Left ventricle myocardium inferior (tissue), 1 donor: ENCODE results near the gene NUP54. TPM values are rescaled to one million over a fixed set of nuclear protein-coding genes. Genes with fewer than 3 reads are reported as not detected.

Experiments
- DNase-seq: peaks from one replicate; pipeline ENCODE4 v3.0.0-alpha.2; 2020
- H3K27ac ChIP-seq: fragments of 200-600 bp; replicated peaks from 2 replicates; pipeline ENCODE4 v1.8.0; 2021
- H3K27me3 ChIP-seq: fragments of 200-600 bp; 2 replicates; pipeline ENCODE4 v1.8.0; 2021; ENCODE audit warnings: low read depth
- H3K36me3 ChIP-seq: fragments of 200-600 bp; 2 replicates; pipeline ENCODE4 v1.8.0; 2021
- H3K4me1 ChIP-seq: fragments of 200-600 bp; 2 replicates; pipeline ENCODE4 v1.8.0; 2021
- H3K4me3 ChIP-seq: fragments of 200-600 bp; 2 replicates; pipeline ENCODE4 v1.8.0; 2021; ENCODE audit warnings: mild to moderate bottlenecking, moderate library complexity
- H3K9me3 ChIP-seq: fragments of 200-600 bp; replicated peaks from 2 replicates; pipeline ENCODE4 v1.8.0; 2021
- intact Hi-C: fragments of 100-400 bp; cut with micrococcal nuclease; formaldehyde crosslinking; loops from one replicate; pipeline ENCODE4 v1.11.0; 2022
- total RNA-seq: library from RNA; stranded (reverse); fragmentation: NEBNext Ultra II Directional; extraction: Animal tissue kit (Norgen Biotek cat#: 25700); gene quantifications from one replicate; pipeline ENCODE4 v1.2.1, GENCODE V29; 2021
- TF ChIP-seq, protein P1 (sequence below): fragments of 200-600 bp; IDR thresholded peaks from 2 replicates; pipeline ENCODE4 v1.8.0; 2021; ENCODE audit warnings: antibody characterized with exemption, mild to moderate bottlenecking, borderline replicate concordance
- donor health status: DM: no; HTN: yes; CAD: no; lungs with severe emphysema.

Gene NUP54
- total RNA-seq, 1 donor from 2014 or later = 18.0 TPM

- Histone ChIP-seq H3K9me3 (no peaks in the 10 kb centered on the region), H3K4me3 (peak overlapping the region; percentile 39), H3K4me1 (peaks cover 60% of the 10 kb centered on the region), H3K27ac (peak overlapping the region; percentile 47), H3K27me3 (no peaks in the 10 kb centered on the region), H3K36me3 (no peaks in the 10 kb centered on the region)
- peak; percentile 20 for DNase-seq
- intact Hi-C loops = no loop called here
- TF ChIP-seq, protein P1, sequence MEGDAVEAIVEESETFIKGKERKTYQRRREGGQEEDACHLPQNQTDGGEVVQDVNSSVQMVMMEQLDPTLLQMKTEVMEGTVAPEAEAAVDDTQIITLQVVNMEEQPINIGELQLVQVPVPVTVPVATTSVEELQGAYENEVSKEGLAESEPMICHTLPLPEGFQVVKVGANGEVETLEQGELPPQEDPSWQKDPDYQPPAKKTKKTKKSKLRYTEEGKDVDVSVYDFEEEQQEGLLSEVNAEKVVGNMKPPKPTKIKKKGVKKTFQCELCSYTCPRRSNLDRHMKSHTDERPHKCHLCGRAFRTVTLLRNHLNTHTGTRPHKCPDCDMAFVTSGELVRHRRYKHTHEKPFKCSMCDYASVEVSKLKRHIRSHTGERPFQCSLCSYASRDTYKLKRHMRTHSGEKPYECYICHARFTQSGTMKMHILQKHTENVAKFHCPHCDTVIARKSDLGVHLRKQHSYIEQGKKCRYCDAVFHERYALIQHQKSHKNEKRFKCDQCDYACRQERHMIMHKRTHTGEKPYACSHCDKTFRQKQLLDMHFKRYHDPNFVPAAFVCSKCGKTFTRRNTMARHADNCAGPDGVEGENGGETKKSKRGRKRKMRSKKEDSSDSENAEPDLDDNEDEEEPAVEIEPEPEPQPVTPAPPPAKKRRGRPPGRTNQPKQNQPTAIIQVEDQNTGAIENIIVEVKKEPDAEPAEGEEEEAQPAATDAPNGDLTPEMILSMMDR = peak; percentile 69
Measured at GRCh38 chr4:76087007-76087769, 61.0 kb downstream of the NUP54 start.

DNA sequence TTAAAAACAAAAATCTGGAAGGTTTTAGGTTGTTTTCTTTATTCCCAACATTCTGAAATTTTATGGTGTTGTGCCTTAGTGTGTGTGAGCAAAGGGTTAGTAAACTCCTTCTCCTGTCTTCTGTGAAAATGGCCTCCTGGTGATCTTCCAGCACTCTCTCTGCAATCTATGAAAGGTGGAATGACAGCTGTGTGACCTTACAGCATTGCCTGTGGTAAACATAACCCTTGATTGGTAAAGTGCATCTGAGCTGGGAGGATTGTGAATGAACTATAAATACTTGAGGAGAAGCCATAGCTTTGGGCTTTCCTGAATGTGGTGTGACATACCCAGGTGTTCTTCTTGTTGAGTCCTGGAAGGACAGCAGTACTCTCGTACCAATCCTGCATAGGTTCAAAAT is 63.7 kb downstream of the NUP54 start:
- no peak for DNase-seq
- Histone ChIP-seq H3K4me3 (no peak overlapping the region), H3K27ac (peak overlapping the region; percentile 60), H3K9me3 (no peaks in the 10 kb centered on the region), H3K36me3 (no peaks in the 10 kb centered on the region), H3K4me1 (peaks cover 44% of the 10 kb centered on the region), H3K27me3 (no peaks in the 10 kb centered on the region)
- TF ChIP-seq, protein P1 = no peak
- intact Hi-C loops = no loop called here

DNA sequence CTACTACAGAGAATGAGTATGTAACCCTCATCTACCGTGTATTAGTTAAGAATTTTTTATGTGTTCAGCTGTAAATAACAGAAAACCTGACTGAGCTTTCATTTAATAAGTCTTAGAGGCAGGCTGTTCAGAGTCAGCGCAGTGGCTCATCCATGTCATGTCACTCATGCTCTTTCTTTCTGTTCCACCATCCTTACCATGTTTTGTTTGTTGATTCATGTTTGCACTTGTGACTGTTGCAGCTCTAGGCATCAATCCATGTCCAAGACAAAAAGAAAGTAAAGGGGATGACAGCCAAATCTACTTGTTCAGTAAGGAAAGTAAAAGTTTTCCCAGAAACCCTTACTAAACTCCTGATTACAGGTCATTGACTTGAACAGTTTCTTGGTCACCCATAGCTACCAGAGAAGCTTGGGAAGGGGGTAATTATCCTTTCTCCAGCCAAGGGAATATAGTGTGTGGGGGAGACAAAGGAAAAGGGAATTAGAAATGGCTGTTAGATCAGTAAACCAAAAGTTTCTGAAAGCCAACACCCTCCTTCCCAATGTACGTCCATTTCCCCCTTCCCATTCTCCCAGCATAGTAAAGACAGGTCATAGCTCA is 64.7 kb downstream of the NUP54 start:
- no peaks in the 10 kb centered on the region for H3K36me3 ChIP-seq

DNA sequence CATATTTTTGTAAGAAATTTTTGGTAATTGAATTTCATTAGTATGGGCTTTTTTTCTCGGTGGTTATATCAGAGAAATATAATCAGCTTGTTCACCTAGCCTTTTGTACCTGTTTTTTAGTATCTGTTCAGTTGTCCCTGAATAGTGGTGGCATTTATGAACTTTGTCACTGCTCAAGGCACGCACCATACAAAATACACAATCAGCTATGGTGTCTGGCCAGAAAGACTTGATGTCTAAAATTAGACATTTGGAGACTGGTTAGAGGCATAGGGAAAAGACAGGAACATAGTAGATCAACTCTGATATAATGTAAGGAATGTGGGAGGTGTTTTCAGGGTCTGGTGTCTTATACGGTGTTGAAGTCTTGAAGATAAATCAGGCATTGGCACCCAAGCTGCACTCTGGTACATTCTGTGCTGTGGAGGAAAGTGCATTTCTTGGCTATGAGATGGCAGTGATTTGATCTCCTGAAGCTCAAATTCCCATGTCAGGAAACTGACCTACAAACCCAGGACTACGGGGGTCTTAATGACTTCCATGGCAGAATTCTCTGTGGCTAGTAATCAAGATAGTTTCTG is 70.1 kb downstream of the NUP54 start:
- intact Hi-C loops = no loop called here
- Histone ChIP-seq H3K4me1 (peaks cover 25% of the 10 kb centered on the region), H3K27me3 (no peaks in the 10 kb centered on the region), H3K4me3 (peak overlapping the region; percentile 60), H3K27ac (peak overlapping the region; percentile 81), H3K9me3 (no peaks in the 10 kb centered on the region), H3K36me3 (no peaks in the 10 kb centered on the region)
- TF ChIP-seq, protein P1 = no peak
- DNase-seq = no peak

More for the DNA sequence above, 64.7 kb downstream of the NUP54 start:
- Histone ChIP-seq H3K9me3 (no peaks in the 10 kb centered on the region), H3K4me3 (no peak overlapping the region), H3K4me1 (peaks cover 44% of the 10 kb centered on the region), H3K27ac (peak overlapping the region; percentile 60), H3K27me3 (no peaks in the 10 kb centered on the region)
- intact Hi-C loops = no loop called here
- DNase-seq = no peak
- TF ChIP-seq, protein P1 = no peak

- no peaks in the 10 kb centered on the region for H3K36me3 ChIP-seq
Measured at GRCh38 chr4:76074993-76075600, 73.1 kb downstream of the NUP54 start.

More at GRCh38 chr4:76074993-76075600, 73.1 kb downstream of the NUP54 start:
- TF ChIP-seq, protein P1 = no peak
- H3K27me3 ChIP-seq = no peaks in the 10 kb centered on the region
- no peaks in the 10 kb centered on the region for H3K9me3 ChIP-seq
- intact Hi-C loops = no loop called here
- no peak for DNase-seq
- H3K4me3 ChIP-seq = peak overlapping the region; percentile 60
- peak overlapping the region; percentile 81 for H3K27ac ChIP-seq
- peaks cover 24% of the 10 kb centered on the region for H3K4me1 ChIP-seq
